ENCODE results near the gene LRRC4B. TPM values are rescaled to one million over a fixed set of nuclear protein-coding genes. Genes with fewer than 3 reads are reported as not detected.

LRRC4B gene
- total and polyA plus RNA-seq, 2 of the 8 experiments (the other 6 are each of a cell fraction or from before 2014, with no cell fraction given) = 13.4 to 21.2 TPM

DNA sequence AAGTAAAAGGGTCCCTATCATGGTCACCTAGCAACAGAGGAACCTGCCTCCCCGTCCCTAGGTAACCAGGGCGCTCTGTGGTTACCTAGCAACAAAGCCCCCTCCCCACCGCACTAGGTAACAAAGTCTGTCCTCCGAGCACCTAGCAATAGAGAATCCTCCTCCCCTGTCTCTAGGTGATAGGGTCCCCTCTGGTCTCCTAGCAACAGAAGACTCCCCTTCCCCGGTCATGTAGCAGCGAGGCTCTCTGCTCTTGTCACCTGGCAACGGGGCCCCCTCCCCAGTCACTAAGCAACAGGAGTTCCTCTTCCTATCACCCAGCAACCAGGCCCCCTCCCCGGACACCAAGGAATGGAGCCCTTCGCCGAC lies 57.6 kb downstream of the LRRC4B start:
- peaks cover 0 to 6% (median 4%) of the 10 kb centered on the region in 4 experiments; a peak in 4 of 7 replicates for H3K4me1 ChIP-seq (replicated peaks in 1 of 4; ENCODE audit: control insufficient read depth in 3 of 4, insufficient read depth in 4 of 4, low read length in 3 of 4)
- H3K4me2 ChIP-seq (ENCODE audit: insufficient read depth in 1 of 2, low read depth in 2 of 2, low read length in 2 of 2) = peak overlapping the region; percentile 57 to 66
- H3K4ac ChIP-seq (replicated peaks; ENCODE audit: insufficient read length, low read depth, low read length) = no peak overlapping the region
- ChIA-PET POLR2A (ENCODE audit: partially characterized antibody) (interaction anchor here (0.7 to 1.7 kb wide), 7 partner anchors 10 to 294 kb away, joined by 3 to 9 read pairs (median 6); no protein-coding TSS in a partner anchor), CTCF (ENCODE audit: partially characterized antibody) (interaction anchor here (1.9 to 19.3 kb wide), 4 partner anchors 10 to 45 kb away, joined by 5 to 206 read pairs (median 15); no protein-coding TSS in a partner anchor)
- FAIRE-seq (peak; percentile 13), DNase-seq (ENCODE audit: low read depth in 1 of 2, low spot score in 2 of 2) (peak in 1 of 2 experiments; percentile 61)
- H2BK20ac ChIP-seq (ENCODE audit: low read length) = no peak overlapping the region
- H3K36me3 ChIP-seq (ENCODE audit: control insufficient read depth in 2 of 4, insufficient read depth in 4 of 4, low read length in 3 of 4) = no peaks in the 10 kb centered on the region
- no peak overlapping the region for H4K91ac ChIP-seq (replicated peaks; ENCODE audit: insufficient read length, low read length)
- H3K9ac ChIP-seq (replicated peaks in 1 of 4; ENCODE audit: extremely low read depth in 1 of 4, low read depth in 3 of 4, low read length in 3 of 4) = no peak overlapping the region; a peak in 2 of 7 replicates
- no peak overlapping the region for H2BK120ac ChIP-seq (replicated peaks; ENCODE audit: low read depth, low read length)
- H3K56ac ChIP-seq (replicated peaks; ENCODE audit: insufficient read length, low read depth, low read length) = no peak overlapping the region
- H3K14ac ChIP-seq (ENCODE audit: insufficient read length) = no peak overlapping the region
- no peaks in the 10 kb centered on the region for H3K9me3 ChIP-seq (ENCODE audit: insufficient read depth in 2 of 2, low read depth in 1 of 2, low read length in 1 of 2)
- H2AFZ ChIP-seq (ENCODE audit: low read length) = no peak overlapping the region
- H3K4me3 ChIP-seq (ENCODE audit: extremely low read depth in 1 of 4, insufficient read depth in 2 of 4, low read depth in 3 of 4, low read length in 4 of 4) = peak overlapping the region; percentile 42 to 62 (median 56)
- no peak overlapping the region for H2BK5ac ChIP-seq (ENCODE audit: low read depth, low read length)
- no peaks in the 10 kb centered on the region for H3K79me2 ChIP-seq (ENCODE audit: control insufficient read depth in 1 of 2, insufficient read depth in 2 of 2, low read length in 2 of 2)
- H3K79me1 ChIP-seq (ENCODE audit: low read depth, low read length) = no peaks in the 10 kb centered on the region; the same call in 1 of the 2 replicates
- no peak overlapping the region for H2BK12ac ChIP-seq (ENCODE audit: low read depth, low read length)
- H4K8ac ChIP-seq (ENCODE audit: extremely low read depth, insufficient read depth, low read length) = 0 out of 2 replicates have a peak overlapping the region, but pooled peaks have one; percentile 20
- H3K27ac ChIP-seq (ENCODE audit: low read depth, low read length) = no peak overlapping the region
- no peak overlapping the region for H3K18ac ChIP-seq (ENCODE audit: extremely low read depth, low read length)
- H2BK15ac ChIP-seq (ENCODE audit: low read length) = no peak overlapping the region
- H3K23me2 ChIP-seq (ENCODE audit: low read depth, low read length) = no peaks in the 10 kb centered on the region; the same call in 1 of the 2 replicates
- 4% methylated on average over 10 of the region's 10 CpGs; no CpG with 5 or more reads in 1 of the 2 experiments for WGBS, 2 experiments (ENCODE audit: extremely low coverage in 1 of 2, insufficient coverage in 1 of 2, insufficient read length in 1 of 2, insufficient replicate concordance in 2 of 2, low coverage in 1 of 2, low lambda C conversion rate in 2 of 2, missing lambda C conversion rate in 1 of 2)
- no peak overlapping the region for H4K5ac ChIP-seq (ENCODE audit: insufficient read length, low read depth, low read length)
- no peak overlapping the region for H2AK5ac ChIP-seq (ENCODE audit: low read depth, low read length)
- no peak overlapping the region for H3K23ac ChIP-seq (ENCODE audit: insufficient read length)
- peaks cover 1 to 3% of the 10 kb centered on the region in 2 experiments for H4K20me1 ChIP-seq (replicated peaks in 1 of 2; ENCODE audit: control insufficient read depth in 1 of 2, insufficient read depth in 2 of 2, low read length in 2 of 2)
- peaks cover 0 to 26% (median 15%) of the 10 kb centered on the region in 4 experiments; a peak in 6 of 7 replicates for H3K27me3 ChIP-seq (replicated peaks in 1 of 4; ENCODE audit: control insufficient read depth in 3 of 4, extremely low read depth in 1 of 4, insufficient read depth in 3 of 4, low read length in 3 of 4)
- TF ChIP-seq CHD1 (IDR thresholded peaks at IDR 0.05; ENCODE audit: low read depth, low read length) (no peak), TCF12 (IDR thresholded peaks at IDR 0.05; ENCODE audit: low read depth, low read length) (no peak), SP1 (IDR thresholded peaks at IDR 0.05; ENCODE audit: low read depth, low read length) (no peak), YY1 (IDR thresholded peaks at IDR 0.05; ENCODE audit: low read depth, low read length) (no peak), CHD2 (IDR thresholded peaks at IDR 0.05; ENCODE audit: low read length) (no peak), JUND (IDR thresholded peaks at IDR 0.05; ENCODE audit: low read length) (no peak), RFX5 (IDR thresholded peaks at IDR 0.05; ENCODE audit: borderline replicate concordance, low read depth, low read length) (no peak), ASH2L (IDR thresholded peaks at IDR 0.05; ENCODE audit: low read length) (no peak), SAP30 (IDR thresholded peaks at IDR 0.05; ENCODE audit: insufficient read depth, insufficient replicate concordance, low read length) (peak; percentile 72), CTBP2 (IDR thresholded peaks at IDR 0.05; ENCODE audit: borderline replicate concordance, insufficient read depth, insufficient read length, low read length) (no peak), RNF2 (IDR thresholded peaks at IDR 0.05; ENCODE audit: borderline replicate concordance, low read depth, low read length, missing control alignments, poor library complexity, severe bottlenecking) (no peak), RXRA (IDR thresholded peaks at IDR 0.05; ENCODE audit: insufficient read depth, low read depth, low read length) (no peak)
- TF ChIP-seq, protein P1, sequence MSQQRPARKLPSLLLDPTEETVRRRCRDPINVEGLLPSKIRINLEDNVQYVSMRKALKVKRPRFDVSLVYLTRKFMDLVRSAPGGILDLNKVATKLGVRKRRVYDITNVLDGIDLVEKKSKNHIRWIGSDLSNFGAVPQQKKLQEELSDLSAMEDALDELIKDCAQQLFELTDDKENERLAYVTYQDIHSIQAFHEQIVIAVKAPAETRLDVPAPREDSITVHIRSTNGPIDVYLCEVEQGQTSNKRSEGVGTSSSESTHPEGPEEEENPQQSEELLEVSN (IDR thresholded peaks at IDR 0.05) = no peak
